NCI-H1092 (cell line): ENCODE results near the gene STRN3.
"Not testable (repeated sequence)": the region's sequence is repeated elsewhere in the genome, so short reads cannot be mapped to it uniquely, and the experiment has no call there.

Source experiments
- DNase-seq: peaks from one replicate; lab custom pipeline; 2025; lab: John Stamatoyannopoulos, UW

The STRN3 gene

GRCh38 chr14:30999038-30999773 is 27.0 kb downstream of the STRN3 start:
- no peak for DNase-seq

- DNase-seq: no peak
Measured at GRCh38 chr14:30998100-30998706, 28.0 kb downstream of the STRN3 start.

- no peak for DNase-seq
Measured at GRCh38 chr14:30996892-30997659, 29.1 kb downstream of the STRN3 start.

- no peak for DNase-seq
Measured at GRCh38 chr14:30995689-30996088, 30.5 kb downstream of the STRN3 start.

GRCh38 chr14:30994681-30995620 is 31.2 kb downstream of the STRN3 start:
- DNase-seq: no peak

- DNase-seq: no peak
Measured at GRCh38 chr14:30993071-30993470, 33.1 kb downstream of the STRN3 start.

- no peak for DNase-seq
Measured at GRCh38 chr14:30991408-30991807, 34.8 kb downstream of the STRN3 start.

- no peak for DNase-seq
Measured at GRCh38 chr14:30990770-30991169, 35.4 kb downstream of the STRN3 start.

GRCh38 chr14:30988509-30988908 is 37.7 kb downstream of the STRN3 start:
- no peak for DNase-seq

- no peak for DNase-seq
Measured at GRCh38 chr14:30985796-30986195, 40.4 kb downstream of the STRN3 start.

- no peak for DNase-seq
Measured at GRCh38 chr14:30983858-30984257, 42.3 kb downstream of the STRN3 start.

GRCh38 chr14:30982533-30982932 is 43.6 kb downstream of the STRN3 start:
- no peak for DNase-seq

GRCh38 chr14:30980980-30981379 is 45.2 kb downstream of the STRN3 start:
- DNase-seq: no peak

GRCh38 chr14:30980106-30980704 is 46.0 kb downstream of the STRN3 start:
- peak; percentile 21 for DNase-seq

GRCh38 chr14:30977752-30978151 is 48.4 kb downstream of the STRN3 start:
- DNase-seq: no peak

- no peak for DNase-seq
Measured at GRCh38 chr14:30974628-30975027, 51.6 kb downstream of the STRN3 start.

- no peak for DNase-seq
Measured at GRCh38 chr14:30972882-30973582, 53.1 kb downstream of the STRN3 start.

- DNase-seq: not testable (repeated sequence)
Measured at GRCh38 chr14:30972036-30972732, 54.0 kb downstream of the STRN3 start.

GRCh38 chr14:30971586-30971985 is 54.6 kb downstream of the STRN3 start:
- no peak for DNase-seq

GRCh38 chr14:30969796-30970195 is 56.4 kb downstream of the STRN3 start:
- not testable (repeated sequence) for DNase-seq
